Gastrocnemius medialis (tissue), 4 donors: ENCODE measurements around the gene ITPR3.

ENCODE experiments used
- CTCF ChIP-seq, 5 experiments: fragments of 450-650 bp in 3 of 5; fragments of 200-600 bp in 2 of 5; sonication (generic) in 2 of 5; IDR thresholded peaks in 4 of 5; conservative IDR thresholded peaks in 1 of 5; 1 replicate in 4 of 5; 2 replicates in 1 of 5; pipeline ENCODE4 v1.5.1; 2016 to 2019; ENCODE audit warnings: antibody characterized with exemption in 5 of 5, mild to moderate bottlenecking in 3 of 5, moderate library complexity in 3 of 5
- POLR2A ChIP-seq, 2 donors: fragments of 450-650 bp; IDR thresholded peaks; one replicate each; pipeline ENCODE4 v1.6.1; 2017; ENCODE audit warnings: antibody characterized with exemption in 2 of 2, mild to moderate bottlenecking in 2 of 2, moderate library complexity in 2 of 2

GRCh38 chr6:33638556-33638955, 17.4 kb downstream of the ITPR3 start:
- TF ChIP-seq CTCF (IDR thresholded peaks at IDR 0.05 in 4 of 5, conservative IDR thresholded peaks at IDR 0.05 in 1 of 5) (no peak), POLR2A (IDR thresholded peaks at IDR 0.05) (no peak)
